WERI-Rb-1 (cell line): ENCODE measurements around the gene TIGD1.
"Not testable (repeated sequence)": the region's sequence is repeated elsewhere in the genome, so short reads cannot be mapped to it uniquely, and the experiment has no call there.

Source experiments
- DNase-seq: peaks from one replicate; pipeline ENCODE4 v3.0.0-alpha.2; 2020
- H3K27ac ChIP-seq: fragments of 250-450 bp; sonication (Bioruptor Pico); 2 replicates; pipeline ENCODE4 v1.5.1; 2020; ENCODE audit warnings: mild to moderate bottlenecking, moderate library complexity
- H3K27me3 ChIP-seq: fragments of 250-450 bp; sonication (Bioruptor Pico); 2 replicates; pipeline ENCODE4 v1.5.1; 2021; ENCODE audit warnings: mild to moderate bottlenecking, low read depth, moderate library complexity; ENCODE audit not compliant: insufficient read depth, severe bottlenecking
- H3K36me3 ChIP-seq: fragments of 250-450 bp; sonication (Bioruptor Pico); 2 replicates; pipeline ENCODE4 v1.5.1; 2020; ENCODE audit warnings: mild to moderate bottlenecking, moderate library complexity
- H3K4me3 ChIP-seq: 2 replicates; pipeline ENCODE4 v1.5.1; 2011; ENCODE audit warnings: low read depth, mild to moderate bottlenecking, control low read depth, low read length
- H3K9me3 ChIP-seq: fragments of 250-450 bp; sonication (Bioruptor Pico); 2 replicates; pipeline ENCODE4 v1.5.1; 2021; ENCODE audit warnings: mild to moderate bottlenecking, moderate library complexity; ENCODE audit not compliant: severe bottlenecking
- CTCF ChIP-seq: IDR thresholded peaks from 2 replicates; pipeline ENCODE4 v1.5.1; 2011; ENCODE audit warnings: low read depth, mild to moderate bottlenecking, control low read depth, inconsistent platforms, low read length

The TIGD1 gene

DNA sequence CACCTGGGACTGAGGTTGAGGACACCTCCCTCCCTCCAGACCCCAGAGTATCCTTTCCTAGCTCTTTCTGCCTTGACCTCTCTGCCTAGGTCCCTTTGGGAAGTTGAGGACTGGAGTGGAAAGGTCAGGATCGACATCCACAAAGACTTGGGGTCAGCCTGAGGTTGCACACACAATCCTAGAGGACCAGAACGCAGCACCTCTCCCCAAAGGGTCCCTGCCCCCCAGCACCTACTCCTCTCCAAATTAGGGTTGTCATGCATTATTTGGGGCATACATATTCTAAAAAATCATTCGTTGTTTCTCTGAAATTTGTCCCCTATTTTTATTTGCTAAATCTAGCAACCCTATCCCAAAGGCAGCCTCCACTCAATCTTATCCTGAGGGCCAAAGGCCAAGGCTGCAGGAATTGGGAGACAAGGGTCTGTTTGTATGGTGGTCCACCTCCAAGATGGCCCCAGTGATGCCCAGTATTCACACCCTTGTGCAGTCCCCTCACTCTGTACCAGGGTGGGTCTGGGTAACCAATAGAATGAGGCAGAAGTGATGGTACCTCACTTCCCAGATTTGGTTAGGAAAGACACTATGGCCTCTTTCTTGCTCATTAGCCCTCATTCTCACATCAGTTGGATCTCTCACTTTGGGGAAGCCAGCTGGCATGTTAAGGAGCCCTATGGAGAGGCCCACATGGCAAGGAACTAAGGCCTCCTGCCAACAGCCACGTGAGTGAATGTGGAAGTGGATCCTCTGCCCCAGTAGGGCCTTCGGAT lies 14.4 kb downstream of the TIGD1 start:
- H3K9me3 ChIP-seq: no peaks in the 10 kb centered on the region
- no peaks in the 10 kb centered on the region for H3K27me3 ChIP-seq
- no peak for TF ChIP-seq CTCF
- no peaks in the 10 kb centered on the region for H3K36me3 ChIP-seq
- H3K4me3 ChIP-seq: no peak overlapping the region
- DNase-seq: no peak
- no peak overlapping the region for H3K27ac ChIP-seq

- no peak for TF ChIP-seq CTCF
- no peak overlapping the region for H3K4me3 ChIP-seq
- H3K27ac ChIP-seq: no peak overlapping the region
- no peaks in the 10 kb centered on the region for H3K36me3 ChIP-seq
- no peak for DNase-seq
- H3K9me3 ChIP-seq: no peaks in the 10 kb centered on the region
- no peaks in the 10 kb centered on the region for H3K27me3 ChIP-seq
Observed at GRCh38 chr2:232534940-232535651, 15.3 kb downstream of the TIGD1 start.

GRCh38 chr2:232533944-232534710 lies 16.2 kb downstream of the TIGD1 start:
- no peak for TF ChIP-seq CTCF
- DNase-seq: no peak
- no peaks in the 10 kb centered on the region for H3K36me3 ChIP-seq
- no peaks in the 10 kb centered on the region for H3K27me3 ChIP-seq
- H3K9me3 ChIP-seq: no peaks in the 10 kb centered on the region
- no peak overlapping the region for H3K4me3 ChIP-seq
- H3K27ac ChIP-seq: no peak overlapping the region

GRCh38 chr2:232532821-232533220 lies 17.5 kb downstream of the TIGD1 start:
- H3K27ac ChIP-seq: not testable (repeated sequence)

DNA sequence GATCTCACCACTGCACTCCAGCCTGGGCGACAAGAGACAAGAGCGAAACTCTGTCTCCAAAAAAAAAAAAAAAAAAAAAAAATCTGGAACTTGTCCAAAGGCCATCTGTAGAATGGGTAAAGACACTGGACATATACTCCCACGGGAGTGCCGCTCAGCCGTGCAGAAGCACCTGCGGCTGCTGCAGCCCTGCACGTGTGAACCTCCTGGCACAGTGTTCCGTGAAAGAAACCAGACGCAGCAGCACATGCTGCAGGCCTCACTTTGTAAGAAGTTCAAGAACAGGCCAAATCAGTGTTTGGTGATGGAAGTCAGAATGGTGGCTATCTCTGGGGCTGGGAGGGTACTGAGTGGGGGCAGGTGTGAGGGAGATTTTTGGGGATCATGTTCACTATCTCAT lies 17.9 kb downstream of the TIGD1 start:
- Histone ChIP-seq H3K27ac (no peak overlapping the region), H3K27me3 (no peaks in the 10 kb centered on the region), H3K9me3 (no peaks in the 10 kb centered on the region), H3K36me3 (no peaks in the 10 kb centered on the region), H3K4me3 (no peak overlapping the region)
- no peak for DNase-seq
- no peak for TF ChIP-seq CTCF

More at GRCh38 chr2:232532821-232533220, 17.5 kb downstream of the TIGD1 start:
- H3K9me3 ChIP-seq, H3K36me3 ChIP-seq, H3K27me3 ChIP-seq, DNase-seq, H3K4me3 ChIP-seq: not testable (repeated sequence)
